Measurements from ENCODE around the gene SRPX.

GRCh38 chrX:38109042-38109898, 111.4 kb downstream of the SRPX start:
- no peak for TF ChIP-seq CTCF (IDR thresholded peaks at IDR 0.05)
- TF ChIP-seq POLR2A (IDR thresholded peaks at IDR 0.05): no peak
- TF ChIP-seq POLR2AphosphoS5 (IDR thresholded peaks at IDR 0.05): no peak

Data from prostate gland (tissue), 2 donors.